AG04450 (cell line): ENCODE results near the gene CLCC1. TPM values are rescaled to one million over a fixed set of nuclear protein-coding genes. Genes with fewer than 3 reads are reported as not detected.
A peak's percentile ranks its signal among the peaks of the same experiment; 100 is the strongest.

Source experiments
- CTCF ChIA-PET: fragments of 300-600, 350-600 bp; formaldehyde crosslinking; extraction: SDS; loops from one replicate; lab custom pipeline; 2022; ENCODE audit warnings: antibody characterized with exemption, inconsistent platforms; lab: Charles Lee
- POLR2A ChIA-PET: fragments of 350-600 bp; formaldehyde crosslinking; extraction: SDS; loops from one replicate; lab custom pipeline; 2021; ENCODE audit warnings: antibody characterized with exemption, inconsistent platforms; lab: Yijun Ruan, JAX
- DNase-seq: peaks from one replicate; pipeline ENCODE4 v3.0.0-alpha.2; 2011; ENCODE audit warnings: low read depth, low spot score
- H3K27ac ChIP-seq: one replicate; pipeline ENCODE4 v1.5.1; 2012; ENCODE audit warnings: low read depth, low read length, control low read depth
- H3K27me3 ChIP-seq: one replicate; pipeline ENCODE4 v1.6.0; 2012; ENCODE audit warnings: low read length; ENCODE audit not compliant: control insufficient read depth, insufficient read depth
- H3K4me3 ChIP-seq: 2 replicates; pipeline ENCODE4 v1.5.1; 2011; ENCODE audit warnings: mild to moderate bottlenecking, low read depth, low read length, control low read depth
- H3K9me3 ChIP-seq: 2 replicates; pipeline ENCODE4 v1.5.1; 2012; ENCODE audit warnings: low read length; ENCODE audit not compliant: control insufficient read depth, insufficient read depth
- polyA plus RNA-seq: library from polyadenylated mRNA; depleted of rRNA; stranded (reverse); fragments of >200 nt; gene quantifications from 2 replicates; pipeline ENCODE4 v1.2.3, GENCODE V29; 2011
- TF ChIP-seq, protein P1 (sequence below): IDR thresholded peaks from 2 replicates; pipeline ENCODE4 v1.5.1; 2011; ENCODE audit warnings: low read depth, low read length, control low read depth, inconsistent platforms

Gene CLCC1
- polyA plus RNA-seq, 1 experiment, result 45.2 TPM

DNA sequence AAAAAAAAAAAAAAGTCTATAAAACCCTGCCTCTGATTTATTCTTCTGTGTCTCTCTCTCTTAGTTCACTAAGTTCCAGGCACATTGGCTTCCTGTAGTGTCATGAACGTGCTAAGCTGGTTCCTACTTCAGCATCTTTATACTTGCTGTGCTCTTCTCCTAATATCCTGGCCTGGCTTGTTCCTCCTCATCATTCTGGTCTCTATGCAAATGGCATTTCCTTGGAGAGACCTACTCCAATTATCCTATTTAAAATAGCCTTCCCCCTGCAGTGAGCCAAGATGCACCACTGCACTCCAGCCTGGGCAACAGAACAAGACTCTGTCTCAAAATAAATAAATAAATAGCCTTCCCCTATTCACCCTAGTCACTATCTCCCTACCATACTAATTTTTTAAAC lies 9.7 kb upstream of the CLCC1 start:
- DNase-seq, result no peak
- H3K27me3 ChIP-seq, result no peaks in the 10 kb centered on the region
- no peaks in the 10 kb centered on the region for H3K9me3 ChIP-seq
- no peak overlapping the region for H3K27ac ChIP-seq
- TF ChIP-seq, protein P1, sequence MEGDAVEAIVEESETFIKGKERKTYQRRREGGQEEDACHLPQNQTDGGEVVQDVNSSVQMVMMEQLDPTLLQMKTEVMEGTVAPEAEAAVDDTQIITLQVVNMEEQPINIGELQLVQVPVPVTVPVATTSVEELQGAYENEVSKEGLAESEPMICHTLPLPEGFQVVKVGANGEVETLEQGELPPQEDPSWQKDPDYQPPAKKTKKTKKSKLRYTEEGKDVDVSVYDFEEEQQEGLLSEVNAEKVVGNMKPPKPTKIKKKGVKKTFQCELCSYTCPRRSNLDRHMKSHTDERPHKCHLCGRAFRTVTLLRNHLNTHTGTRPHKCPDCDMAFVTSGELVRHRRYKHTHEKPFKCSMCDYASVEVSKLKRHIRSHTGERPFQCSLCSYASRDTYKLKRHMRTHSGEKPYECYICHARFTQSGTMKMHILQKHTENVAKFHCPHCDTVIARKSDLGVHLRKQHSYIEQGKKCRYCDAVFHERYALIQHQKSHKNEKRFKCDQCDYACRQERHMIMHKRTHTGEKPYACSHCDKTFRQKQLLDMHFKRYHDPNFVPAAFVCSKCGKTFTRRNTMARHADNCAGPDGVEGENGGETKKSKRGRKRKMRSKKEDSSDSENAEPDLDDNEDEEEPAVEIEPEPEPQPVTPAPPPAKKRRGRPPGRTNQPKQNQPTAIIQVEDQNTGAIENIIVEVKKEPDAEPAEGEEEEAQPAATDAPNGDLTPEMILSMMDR, result no peak
- H3K4me3 ChIP-seq, result no peak overlapping the region
- CTCF ChIA-PET, result no interaction called here
- POLR2A ChIA-PET, result no interaction called here

DNA sequence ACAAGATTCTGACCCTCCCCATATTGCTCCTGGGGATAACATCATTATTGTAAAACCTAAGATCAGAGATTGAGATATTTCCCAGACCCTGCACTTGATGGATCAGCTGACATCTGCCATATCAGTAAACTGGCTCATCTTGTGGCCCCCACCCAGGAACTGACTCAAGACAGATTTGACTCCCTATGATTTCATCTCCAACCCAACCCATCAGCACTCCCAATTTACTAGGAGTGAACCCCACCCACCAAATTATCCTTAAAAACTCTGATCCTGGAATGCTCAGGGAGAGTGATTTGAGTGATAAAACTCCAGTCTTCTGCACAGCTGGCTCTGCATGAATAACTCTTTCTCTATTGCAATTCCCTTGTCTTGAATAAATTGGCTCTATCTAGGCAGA lies 6.1 kb upstream of the CLCC1 start:
- no peak overlapping the region for H3K27ac ChIP-seq
- no peak overlapping the region for H3K4me3 ChIP-seq
- POLR2A ChIA-PET, result no interaction called here
- H3K9me3 ChIP-seq, result no peaks in the 10 kb centered on the region
- CTCF ChIA-PET, result interaction anchor here (0.5 kb wide), 1 partner anchor 130 kb away, joined by 6 read pairs; no protein-coding TSS in a partner anchor
- DNase-seq, result no peak
- TF ChIP-seq, protein P1, result no peak
- no peaks in the 10 kb centered on the region for H3K27me3 ChIP-seq

DNA sequence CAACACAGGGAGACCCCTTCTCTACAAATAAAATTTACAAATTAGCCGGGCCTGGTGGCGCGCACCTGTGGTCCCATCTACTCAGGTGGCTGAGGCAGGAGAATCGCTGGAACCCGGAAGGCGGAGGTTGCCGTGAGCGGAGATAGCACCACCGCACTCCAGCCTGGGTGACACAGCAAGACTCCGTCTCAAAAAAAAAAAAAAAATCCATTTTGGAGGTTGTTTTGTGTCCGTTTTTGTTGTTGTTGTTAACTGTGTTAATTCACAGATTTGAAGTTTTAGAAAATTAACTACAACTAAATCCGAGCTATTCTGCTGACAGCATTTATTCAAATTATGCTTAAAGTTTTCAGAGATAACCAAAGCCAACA lies 618 bp downstream of the CLCC1 start:
- Histone ChIP-seq H3K9me3 (no peaks in the 10 kb centered on the region), H3K27ac (peak overlapping the region; percentile 91), H3K27me3 (no peaks in the 10 kb centered on the region), H3K4me3 (peak overlapping the region; percentile 79)
- POLR2A ChIA-PET, result no interaction called here
- no peak for DNase-seq
- CTCF ChIA-PET, result interaction anchor here (0.6 to 0.7 kb wide), 2 partner anchors 274 to 570 kb away, joined by 3 read pairs; no protein-coding TSS in a partner anchor
- TF ChIP-seq, protein P1, result no peak

DNA sequence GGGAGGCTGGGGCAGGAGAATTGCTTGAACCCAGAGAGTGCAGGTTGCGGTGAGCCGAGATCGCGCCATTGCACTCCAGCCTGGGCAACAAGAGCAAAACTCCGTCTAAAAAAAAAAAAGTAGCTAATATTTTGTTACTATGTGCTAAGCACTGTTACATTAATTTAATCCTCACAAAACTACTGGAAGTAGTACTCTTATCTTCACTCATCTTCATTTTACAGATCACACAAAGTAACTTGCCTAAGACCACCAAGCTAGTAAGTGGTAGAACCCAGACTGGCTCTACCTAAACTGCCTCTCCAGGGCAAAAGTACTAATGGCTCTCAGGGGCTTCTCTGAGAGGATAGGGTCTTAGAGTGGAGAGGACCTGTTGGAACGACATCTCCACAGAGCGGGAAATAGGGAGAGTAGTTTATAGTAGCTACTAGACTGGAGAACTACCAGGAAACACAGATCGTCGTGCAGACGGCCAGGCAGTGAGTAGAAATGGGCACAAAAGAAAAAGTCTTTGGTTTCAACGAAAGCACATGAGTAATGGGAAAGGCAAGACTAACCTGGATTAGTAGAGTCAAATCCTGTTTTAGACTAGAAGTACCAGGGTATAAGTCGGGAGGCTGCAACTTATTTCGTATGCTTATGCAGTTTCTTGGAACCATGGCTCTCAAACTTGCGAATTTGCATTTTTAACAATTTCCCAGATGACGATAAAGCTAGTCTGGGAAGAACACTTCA lies 1.4 kb downstream of the CLCC1 start:
- H3K27ac ChIP-seq, result peak overlapping the region; percentile 91
- peak overlapping the region; percentile 79 for H3K4me3 ChIP-seq
- ChIA-PET POLR2A (no interaction called here), CTCF (no interaction called here)
- no peak for DNase-seq
- TF ChIP-seq, protein P1, result no peak
- no peaks in the 10 kb centered on the region for H3K27me3 ChIP-seq
- no peaks in the 10 kb centered on the region for H3K9me3 ChIP-seq

DNA sequence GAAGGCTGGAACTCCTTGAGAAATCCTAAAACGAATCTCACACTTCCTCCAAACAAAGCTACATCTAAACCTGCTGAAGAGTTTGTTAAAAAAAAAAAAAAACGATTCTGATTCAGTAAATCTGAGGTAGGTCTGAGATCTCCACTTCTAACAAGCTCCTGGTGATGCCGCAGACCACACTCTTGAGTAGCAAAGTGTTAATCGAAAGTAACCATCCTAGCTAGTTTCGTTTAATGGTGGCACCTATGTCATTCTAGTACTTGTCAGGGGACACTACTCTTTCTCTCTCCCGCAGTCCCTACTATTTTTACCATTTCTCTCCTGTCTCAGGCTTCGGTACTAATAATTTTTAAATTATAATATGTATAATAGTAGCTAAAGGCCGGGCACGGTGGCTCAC lies 2.1 kb downstream of the CLCC1 start:
- TF ChIP-seq, protein P1, result no peak
- ChIA-PET POLR2A (no interaction called here), CTCF (no interaction called here)
- no peaks in the 10 kb centered on the region for H3K9me3 ChIP-seq
- H3K27ac ChIP-seq, result no peak overlapping the region
- no peaks in the 10 kb centered on the region for H3K27me3 ChIP-seq
- no peak for DNase-seq
- H3K4me3 ChIP-seq, result no peak overlapping the region
